ENCODE data around the gene ZC3H12C.

ZC3H12C gene

DNA sequence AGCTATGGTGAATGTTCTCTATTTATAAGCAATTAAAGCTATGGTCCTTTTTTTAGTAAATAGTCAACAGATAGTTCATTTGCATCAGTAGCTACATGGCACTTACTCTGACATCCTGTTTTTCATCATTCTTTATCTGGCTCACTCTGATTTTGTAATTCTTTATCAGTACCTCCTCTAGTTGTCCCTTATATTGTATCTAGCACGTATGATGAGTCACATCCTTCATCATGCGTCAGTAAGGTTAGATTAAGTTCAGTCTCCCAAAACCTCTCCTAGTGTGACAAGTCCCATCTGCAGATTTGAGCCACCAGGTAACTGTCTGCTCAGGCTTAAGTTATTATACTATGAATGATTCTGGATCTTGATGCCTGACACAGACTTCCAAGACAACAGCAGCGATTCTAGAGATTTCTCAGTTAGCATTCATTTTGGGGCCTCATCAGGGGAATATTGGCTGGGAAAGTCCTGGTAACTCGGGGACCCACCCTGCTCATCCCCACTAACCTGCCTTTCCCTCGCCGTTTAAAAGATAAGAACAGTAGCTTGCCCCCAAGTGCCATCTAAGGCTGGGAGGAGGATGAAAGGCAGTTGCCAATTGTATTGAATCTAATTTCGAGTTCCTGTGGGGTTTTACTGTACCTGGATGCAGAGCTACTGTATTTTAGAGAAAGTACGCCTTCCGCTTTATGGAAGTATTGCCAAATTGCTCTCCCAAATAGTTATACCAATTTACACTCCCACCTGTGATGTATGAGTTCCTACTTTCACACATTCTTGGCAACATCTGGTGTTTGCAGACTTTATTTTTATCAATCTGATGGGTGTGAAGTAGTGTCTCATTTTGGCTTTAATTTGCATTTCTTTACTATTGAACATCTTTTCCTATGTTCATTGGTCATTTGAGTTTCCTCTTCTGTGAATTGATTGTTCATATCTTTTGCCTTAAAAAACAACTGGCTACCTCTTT is 55.9 kb downstream of the ZC3H12C start:
- no peak for DNase-seq (ENCODE audit: low read depth, low spot score)

- no peak for DNase-seq (ENCODE audit: low read depth, low spot score)
These were observed 59.0 kb downstream of the ZC3H12C start for GRCh38 chr11:110152199-110152598.

- no peak for DNase-seq (ENCODE audit: low read depth, low spot score)
These were observed 60.3 kb downstream of the ZC3H12C start for GRCh38 chr11:110153474-110153873.

DNA sequence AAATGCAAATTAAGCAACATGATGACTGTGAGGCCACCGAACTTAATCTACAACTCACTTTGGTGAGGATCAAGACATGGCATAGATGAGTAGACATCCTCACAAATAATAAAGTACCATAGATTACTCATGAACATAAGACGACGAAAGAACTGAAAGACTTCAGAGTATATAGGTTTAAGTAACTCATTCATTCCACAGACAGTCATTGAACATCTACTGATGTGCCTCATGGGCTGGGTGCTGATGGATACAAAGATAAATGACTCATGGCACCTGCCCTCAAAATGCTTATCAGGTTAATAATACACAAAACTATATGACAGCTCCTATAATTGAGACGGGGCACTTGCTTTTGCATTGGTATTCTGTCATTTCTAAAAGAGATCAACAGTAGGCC is 63.3 kb downstream of the ZC3H12C start:
- DNase-seq (ENCODE audit: low read depth, low spot score): no peak

GRCh38 chr11:110158317-110159200 is 65.4 kb downstream of the ZC3H12C start:
- no peak for DNase-seq (ENCODE audit: low read depth, low spot score)

- no peak for DNase-seq (ENCODE audit: low read depth, low spot score)
These were observed 66.3 kb downstream of the ZC3H12C start for GRCh38 chr11:110159476-110159875.

- no peak for DNase-seq (ENCODE audit: low read depth, low spot score)
These were observed 66.8 kb downstream of the ZC3H12C start for GRCh38 chr11:110160016-110160415.

DNA sequence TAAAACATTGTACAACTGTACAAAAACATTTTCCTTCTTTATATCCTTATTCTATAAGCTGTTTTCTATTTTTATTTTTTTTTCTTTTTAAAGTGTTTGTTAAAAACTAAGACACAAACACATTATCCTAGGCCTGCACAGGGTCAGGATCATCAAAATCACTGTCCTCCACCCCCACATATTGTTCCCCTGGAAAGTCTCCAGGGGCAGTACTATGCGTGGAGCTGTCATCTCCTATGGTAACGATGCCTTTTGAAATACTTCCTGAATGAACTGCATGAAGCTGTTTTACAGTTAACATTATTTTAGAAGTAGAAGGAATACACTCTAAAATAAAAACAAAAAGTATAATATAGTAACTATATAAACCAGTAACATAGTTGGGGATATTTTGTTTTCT is 67.2 kb downstream of the ZC3H12C start:
- no peak for DNase-seq (ENCODE audit: low read depth, low spot score)

- no peak for DNase-seq (ENCODE audit: low read depth, low spot score)
These were observed 67.9 kb downstream of the ZC3H12C start for GRCh38 chr11:110161061-110161460.

DNA sequence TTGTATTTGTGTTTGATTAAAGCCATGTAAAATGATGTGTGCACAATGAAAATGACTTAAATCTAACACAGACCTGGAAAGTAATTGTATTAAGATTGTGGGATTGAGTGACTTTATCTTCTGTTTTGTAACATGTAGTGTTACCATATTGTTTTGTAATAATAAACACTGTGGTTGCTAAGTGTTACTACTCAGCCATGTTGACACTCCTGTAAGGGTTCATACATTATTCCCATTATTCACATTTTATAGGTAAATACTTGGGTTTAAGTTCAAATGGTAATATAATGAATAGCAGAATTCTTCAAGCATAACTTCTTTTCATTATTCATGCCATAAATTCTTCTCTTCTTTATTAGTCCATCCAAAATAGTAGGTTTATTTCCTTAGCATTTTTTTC is 69.0 kb downstream of the ZC3H12C start:
- no peak for DNase-seq (ENCODE audit: low read depth, low spot score)

- DNase-seq (ENCODE audit: low read depth, low spot score): no peak
These were observed 72.1 kb downstream of the ZC3H12C start for GRCh38 chr11:110165039-110165925.

DNA sequence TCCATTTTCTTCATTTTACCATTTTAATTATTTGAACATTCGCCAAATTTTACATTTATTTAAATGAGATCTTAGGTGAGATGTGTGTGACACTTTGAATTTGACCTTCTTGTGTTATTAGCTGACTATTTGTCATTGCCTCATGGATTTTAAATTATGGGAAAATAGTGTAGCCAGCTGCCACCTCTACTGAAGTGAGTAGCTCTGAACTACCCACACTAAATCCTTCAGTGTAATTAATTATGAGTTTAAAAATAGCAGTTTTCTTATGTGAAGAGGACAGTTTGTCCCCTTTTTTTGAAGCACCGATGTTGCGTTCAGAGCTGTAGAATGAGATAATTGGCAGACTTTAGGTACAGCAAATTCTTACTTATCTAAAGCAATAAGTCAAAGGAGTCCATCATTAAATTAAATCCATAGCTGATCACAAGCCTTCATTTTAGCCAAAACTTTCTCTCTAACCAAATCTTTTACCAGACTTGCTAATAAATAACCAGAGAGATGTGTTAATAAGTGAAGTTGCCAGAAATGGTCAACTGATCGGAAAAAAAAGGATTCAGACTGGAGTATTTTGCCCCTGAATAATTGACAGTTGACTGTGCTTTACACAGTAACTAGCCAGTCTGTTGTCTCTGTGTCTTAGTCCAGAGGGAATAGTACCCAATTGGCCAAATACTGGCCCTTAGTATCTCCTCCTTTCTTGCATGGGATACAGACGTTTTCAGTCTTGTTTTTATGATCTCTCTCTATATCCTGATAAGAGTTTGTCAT is 75.0 kb downstream of the ZC3H12C start:
- DNase-seq (ENCODE audit: low read depth, low spot score): no peak

- DNase-seq (ENCODE audit: low read depth, low spot score): no peak
These were observed 76.5 kb downstream of the ZC3H12C start for GRCh38 chr11:110169738-110170137.

GRCh38 chr11:110172468-110173065 is 79.4 kb downstream of the ZC3H12C start:
- DNase-seq (ENCODE audit: low read depth, low spot score): no peak

GRCh38 chr11:110173811-110174644 is 80.8 kb downstream of the ZC3H12C start:
- DNase-seq (ENCODE audit: low read depth, low spot score): peak; percentile 34

DNA sequence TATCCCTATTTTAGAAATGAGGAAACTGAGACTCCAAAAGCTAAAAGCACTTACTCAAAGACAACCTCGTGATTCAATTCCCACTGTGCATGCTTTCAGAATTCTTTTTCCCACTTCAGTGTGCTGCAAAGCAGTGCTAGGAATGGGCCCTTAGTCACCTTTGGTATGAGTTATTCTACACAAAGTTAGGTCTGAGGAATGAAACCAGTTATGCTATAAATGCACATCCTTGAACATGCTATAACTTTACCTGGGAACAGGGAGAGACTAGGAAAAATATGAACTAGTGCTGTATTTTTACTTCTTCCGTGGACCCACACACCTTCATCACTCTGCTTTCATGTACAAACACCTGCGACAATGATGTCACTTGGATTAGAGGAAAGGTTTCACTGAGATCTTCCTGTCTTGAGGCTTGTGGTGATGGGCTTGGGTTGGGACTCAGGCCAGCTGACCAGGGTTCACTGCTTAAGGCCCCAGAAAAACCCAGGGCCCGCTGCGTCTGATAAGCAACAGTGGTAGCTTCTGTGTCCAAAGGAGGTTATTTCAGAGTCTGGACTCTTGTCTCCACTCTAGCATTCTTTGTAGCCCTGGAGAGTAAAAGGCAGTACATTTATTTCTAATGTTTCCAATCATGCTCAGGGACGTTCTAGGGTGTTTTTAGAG is 81.6 kb downstream of the ZC3H12C start:
- DNase-seq (ENCODE audit: low read depth, low spot score): no peak

DNA sequence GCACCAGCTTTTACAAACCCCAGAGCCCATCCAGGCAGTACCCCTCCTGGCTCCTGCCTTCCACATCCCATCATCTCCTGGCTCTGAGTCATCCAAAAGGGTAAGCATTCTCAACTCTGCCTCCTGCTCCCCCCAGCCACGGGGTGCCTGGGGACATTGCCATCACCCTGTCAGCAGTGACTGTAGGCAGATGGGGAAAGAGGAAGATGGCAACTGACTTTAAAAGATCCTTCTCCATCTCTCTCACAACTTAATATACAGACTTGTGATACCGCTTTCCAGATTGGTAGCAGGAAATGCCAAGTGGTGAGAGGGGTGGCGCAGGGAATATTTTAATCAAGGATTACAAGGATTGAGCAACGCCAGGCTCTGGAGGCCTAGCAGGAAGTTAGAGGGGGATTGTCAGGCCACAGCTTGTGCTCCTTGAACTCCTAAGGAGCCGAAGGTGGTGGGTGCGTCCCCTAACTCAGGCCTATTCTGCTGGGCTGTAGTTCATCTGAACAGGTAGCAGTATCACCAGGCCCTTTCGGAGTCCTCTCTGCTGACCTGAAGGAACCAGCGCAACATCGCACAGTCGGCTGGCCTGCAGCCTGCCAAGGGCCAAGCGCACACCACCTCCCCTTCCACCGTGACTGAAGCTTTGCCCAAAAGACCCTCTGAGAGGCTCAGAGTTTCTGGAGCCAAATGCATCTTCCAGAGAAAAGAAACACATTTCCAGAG is 83.3 kb downstream of the ZC3H12C start:
- no peak for DNase-seq (ENCODE audit: low read depth, low spot score)

DNA sequence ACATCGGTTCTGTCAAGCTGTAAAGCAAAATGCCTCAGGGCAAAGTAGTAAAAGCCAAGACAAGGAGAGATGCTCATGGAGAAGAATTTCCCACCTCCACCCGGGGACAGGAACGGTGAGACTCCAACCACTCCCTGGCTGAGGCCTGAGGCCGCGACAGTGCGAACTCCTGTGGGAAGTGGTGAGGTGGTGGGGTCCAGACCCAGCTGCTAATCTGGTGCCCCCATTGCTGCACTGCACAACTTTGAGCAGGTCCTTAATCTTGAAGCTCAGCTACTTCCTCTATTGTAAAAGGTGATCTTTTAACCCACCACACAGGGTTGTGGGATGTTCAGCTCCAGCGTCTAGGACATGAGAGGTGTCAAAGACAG is 83.9 kb downstream of the ZC3H12C start:
- no peak for DNase-seq (ENCODE audit: low read depth, low spot score)
